Stimulated activated CD4-positive, alpha-beta T cell treated with anti-CD3 and anti-CD28 coated beads, Interleukin-4, amount 100 ng/mL, for 48 hours (primary cell): ENCODE measurements around the gene EAF2.
"Not testable (repeated sequence)": the region's sequence is repeated elsewhere in the genome, so short reads cannot be mapped to it uniquely, and the experiment has no call there.

Experiments used
- DNase-seq, 2 donors: peaks; one replicate each; pipeline ENCODE4 v3.0.0-alpha.2; 2020; ENCODE audit warnings: low read depth in 2 of 2

EAF2 gene

GRCh38 chr3:121863247-121863646, 28.2 kb downstream of the EAF2 start:
- DNase-seq: not testable (repeated sequence)

- DNase-seq: no peak
Measured at GRCh38 chr3:121863801-121864200, 28.8 kb downstream of the EAF2 start.

- no peak for DNase-seq
Measured at GRCh38 chr3:121869736-121870135, 34.7 kb downstream of the EAF2 start.

GRCh38 chr3:121870717-121871116, 35.7 kb downstream of the EAF2 start:
- no peak for DNase-seq

- no peak for DNase-seq
Measured at GRCh38 chr3:121871430-121871829, 36.4 kb downstream of the EAF2 start.

GRCh38 chr3:121878411-121878810, 43.4 kb downstream of the EAF2 start:
- DNase-seq: no peak

GRCh38 chr3:121883507-121883906, 48.5 kb downstream of the EAF2 start:
- DNase-seq: no peak

GRCh38 chr3:121885386-121885785, 50.4 kb downstream of the EAF2 start:
- DNase-seq: no peak

GRCh38 chr3:121894301-121894990, 59.4 kb downstream of the EAF2 start, which contains the start of gene SLC15A2:
TSS of gene SLC15A2 (plus strand) at chr3:121894401. CDS start at chr3:121894477, 76 bp downstream.
- DNase-seq: no peak

GRCh38 chr3:121895121-121895520, 60.1 kb downstream of the EAF2 start:
- no peak for DNase-seq

GRCh38 chr3:121895736-121896135, 60.7 kb downstream of the EAF2 start:
- no peak for DNase-seq

- DNase-seq: no peak
Measured at GRCh38 chr3:121896823-121897222, 61.8 kb downstream of the EAF2 start.

GRCh38 chr3:121897296-121897695, 62.3 kb downstream of the EAF2 start:
- no peak for DNase-seq

- DNase-seq: no peak
Measured at GRCh38 chr3:121913305-121913990, 78.4 kb downstream of the EAF2 start.

GRCh38 chr3:121914081-121914998, 79.3 kb downstream of the EAF2 start:
- DNase-seq: no peak

- no peak for DNase-seq
Measured at GRCh38 chr3:121916189-121916588, 81.2 kb downstream of the EAF2 start.

GRCh38 chr3:121918779-121919483, 83.9 kb downstream of the EAF2 start:
- DNase-seq: no peak

GRCh38 chr3:121924734-121925133, 89.7 kb downstream of the EAF2 start:
- no peak for DNase-seq

- no peak for DNase-seq
Measured at GRCh38 chr3:121926380-121926779, 91.4 kb downstream of the EAF2 start.
